Muscle of arm (tissue), 12 donors: ENCODE measurements around the gene HMGB3. TPM values are rescaled to one million over a fixed set of nuclear protein-coding genes. Genes with fewer than 3 reads are reported as not detected.

Experiments used
- DNase-seq: peaks from one replicate; pipeline ENCODE4 v3.0.0-alpha.2; 2013
- polyA plus RNA-seq, 12 donors: library from polyadenylated mRNA; unstranded; fragments of 120-200 nt; gene quantifications; one replicate each; pipeline ENCODE4 v1.2.1, GENCODE V29; 2013; ENCODE audit not compliant: insufficient read length in 12 of 12

Gene HMGB3
- polyA plus RNA-seq, 12 donors = 44.8 to 86.8 (median 66.1) TPM; not detected in 1

GRCh38 chrX:151039351-151039750, 56.2 kb downstream of the HMGB3 start:
- DNase-seq = no peak

Other genes with a start within 250 kb of the HMGB3 start
- 10 to 100 TPM in 11 of 12 donors, not detected in 1; 31.5 to 44.0 (median 40.1) TPM for gene CD99L2, start 84.7 kb upstream of the HMGB3 start, polyA plus RNA-seq
- gene GPR50, start 193.2 kb downstream of the HMGB3 start, polyA plus RNA-seq = under 1 TPM in 1 of 12 donors, not detected in 11; 0.11 TPM